ENCODE measurements around the gene IRF5.

DNA sequence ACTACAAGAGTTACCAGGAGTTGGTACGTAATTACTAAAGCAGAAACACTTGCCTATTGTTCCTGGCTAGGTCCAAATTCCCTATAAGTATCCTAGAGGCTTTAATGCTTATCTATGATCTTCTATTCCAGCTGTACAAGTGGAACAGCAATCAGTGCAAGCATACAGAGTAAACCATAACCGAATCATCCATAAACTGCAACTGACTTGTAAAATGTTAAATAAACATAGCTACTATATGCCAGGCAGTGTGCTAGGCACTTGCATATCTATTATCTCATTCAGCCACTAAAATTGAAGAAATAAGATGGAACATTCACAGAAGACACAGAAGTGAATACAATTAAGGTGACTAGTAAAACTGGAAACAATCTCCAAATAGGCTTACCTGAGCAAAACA is 55.7 kb downstream of the IRF5 start:
- no peak for TF ChIP-seq ELF1 (IDR thresholded peaks at IDR 0.05; ENCODE audit: borderline replicate concordance, low read depth)
- TF ChIP-seq, protein P1, sequence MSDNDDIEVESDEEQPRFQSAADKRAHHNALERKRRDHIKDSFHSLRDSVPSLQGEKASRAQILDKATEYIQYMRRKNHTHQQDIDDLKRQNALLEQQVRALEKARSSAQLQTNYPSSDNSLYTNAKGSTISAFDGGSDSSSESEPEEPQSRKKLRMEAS (IDR thresholded peaks at IDR 0.05): no peak
- TF ChIP-seq, protein P2, sequence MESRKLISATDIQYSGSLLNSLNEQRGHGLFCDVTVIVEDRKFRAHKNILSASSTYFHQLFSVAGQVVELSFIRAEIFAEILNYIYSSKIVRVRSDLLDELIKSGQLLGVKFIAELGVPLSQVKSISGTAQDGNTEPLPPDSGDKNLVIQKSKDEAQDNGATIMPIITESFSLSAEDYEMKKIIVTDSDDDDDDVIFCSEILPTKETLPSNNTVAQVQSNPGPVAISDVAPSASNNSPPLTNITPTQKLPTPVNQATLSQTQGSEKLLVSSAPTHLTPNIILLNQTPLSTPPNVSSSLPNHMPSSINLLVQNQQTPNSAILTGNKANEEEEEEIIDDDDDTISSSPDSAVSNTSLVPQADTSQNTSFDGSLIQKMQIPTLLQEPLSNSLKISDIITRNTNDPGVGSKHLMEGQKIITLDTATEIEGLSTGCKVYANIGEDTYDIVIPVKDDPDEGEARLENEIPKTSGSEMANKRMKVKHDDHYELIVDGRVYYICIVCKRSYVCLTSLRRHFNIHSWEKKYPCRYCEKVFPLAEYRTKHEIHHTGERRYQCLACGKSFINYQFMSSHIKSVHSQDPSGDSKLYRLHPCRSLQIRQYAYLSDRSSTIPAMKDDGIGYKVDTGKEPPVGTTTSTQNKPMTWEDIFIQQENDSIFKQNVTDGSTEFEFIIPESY (IDR thresholded peaks at IDR 0.05; ENCODE audit: extremely low read depth, insufficient replicate concordance, low read length): no peak
- TF ChIP-seq, protein P3, sequence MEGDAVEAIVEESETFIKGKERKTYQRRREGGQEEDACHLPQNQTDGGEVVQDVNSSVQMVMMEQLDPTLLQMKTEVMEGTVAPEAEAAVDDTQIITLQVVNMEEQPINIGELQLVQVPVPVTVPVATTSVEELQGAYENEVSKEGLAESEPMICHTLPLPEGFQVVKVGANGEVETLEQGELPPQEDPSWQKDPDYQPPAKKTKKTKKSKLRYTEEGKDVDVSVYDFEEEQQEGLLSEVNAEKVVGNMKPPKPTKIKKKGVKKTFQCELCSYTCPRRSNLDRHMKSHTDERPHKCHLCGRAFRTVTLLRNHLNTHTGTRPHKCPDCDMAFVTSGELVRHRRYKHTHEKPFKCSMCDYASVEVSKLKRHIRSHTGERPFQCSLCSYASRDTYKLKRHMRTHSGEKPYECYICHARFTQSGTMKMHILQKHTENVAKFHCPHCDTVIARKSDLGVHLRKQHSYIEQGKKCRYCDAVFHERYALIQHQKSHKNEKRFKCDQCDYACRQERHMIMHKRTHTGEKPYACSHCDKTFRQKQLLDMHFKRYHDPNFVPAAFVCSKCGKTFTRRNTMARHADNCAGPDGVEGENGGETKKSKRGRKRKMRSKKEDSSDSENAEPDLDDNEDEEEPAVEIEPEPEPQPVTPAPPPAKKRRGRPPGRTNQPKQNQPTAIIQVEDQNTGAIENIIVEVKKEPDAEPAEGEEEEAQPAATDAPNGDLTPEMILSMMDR (IDR thresholded peaks at IDR 0.05 in 2 of 3, conservative IDR thresholded peaks at IDR 0.05 in 1 of 3; ENCODE audit: borderline replicate concordance in 1 of 3, insufficient read depth in 1 of 3, low read depth in 2 of 3, low read length in 2 of 3): no peak
- TF ChIP-seq JUND (IDR thresholded peaks at IDR 0.05): no peak
- no peak for TF ChIP-seq ZNF274 (IDR thresholded peaks at IDR 0.05; ENCODE audit: low read depth, low read length)
- TF ChIP-seq POLR2A (IDR thresholded peaks at IDR 0.05; ENCODE audit: borderline replicate concordance, extremely low read depth, insufficient read depth, insufficient read length): no peak

All from HCT116 (cell line).